IPS-18a (cell line): Measurements from ENCODE around the gene TIPARP.
"Not testable (repeated sequence)": the region's sequence is repeated elsewhere in the genome, so short reads cannot be mapped to it uniquely, and the experiment has no call there.

Experiments
- H3K27ac ChIP-seq: one replicate; pipeline ENCODE4 v1.5.1; 2013; ENCODE audit warnings: low read length
- H3K27me3 ChIP-seq: one replicate; pipeline ENCODE4 v1.6.1; 2013; ENCODE audit warnings: mild to moderate bottlenecking, low read length; ENCODE audit not compliant: control insufficient read depth, insufficient read depth
- H3K36me3 ChIP-seq: one replicate; pipeline ENCODE4 v1.6.1; 2013; ENCODE audit warnings: low read depth, low read length; ENCODE audit not compliant: control insufficient read depth
- H3K4me1 ChIP-seq: one replicate; pipeline ENCODE4 v1.6.1; 2013; ENCODE audit warnings: low read depth, low read length; ENCODE audit not compliant: control insufficient read depth
- H3K4me3 ChIP-seq: one replicate; pipeline ENCODE4 v1.5.1; 2013; ENCODE audit warnings: low read length
- H3K9ac ChIP-seq: one replicate; pipeline ENCODE4 v1.6.1; 2013; ENCODE audit warnings: mild to moderate bottlenecking, low read length, moderate library complexity
- H3K9me3 ChIP-seq: one replicate; pipeline ENCODE4 v1.6.1; 2013; ENCODE audit warnings: low read depth, low read length; ENCODE audit not compliant: control insufficient read depth

TIPARP gene

DNA sequence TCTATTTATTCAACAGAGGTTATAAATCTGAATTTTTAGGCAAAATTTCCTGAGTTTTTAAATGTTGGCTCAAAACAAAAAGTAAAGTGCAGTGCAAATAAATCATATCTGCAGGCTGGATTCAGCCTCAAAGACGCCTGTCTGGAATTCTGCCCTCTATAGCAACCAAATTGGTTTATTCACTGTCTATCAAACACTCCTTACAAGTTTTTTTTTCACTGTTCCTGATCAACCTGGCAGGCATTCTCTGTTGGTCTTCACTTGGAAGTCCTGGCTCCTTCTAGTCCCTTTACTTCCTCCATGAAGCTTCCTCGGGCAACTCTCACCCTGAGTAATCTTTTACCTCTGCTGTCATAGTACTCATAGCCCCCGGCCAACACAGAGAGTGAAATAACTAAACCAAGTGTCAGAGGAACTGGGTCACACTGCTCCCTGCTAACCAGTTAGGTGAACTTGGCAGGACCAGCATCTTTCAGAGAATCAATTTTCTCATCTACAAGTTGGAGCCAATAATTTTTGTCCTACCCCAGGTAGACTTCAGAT, 36.8 kb upstream of the TIPARP start:
- Histone ChIP-seq H3K36me3 (no peaks in the 10 kb centered on the region), H3K27ac (no peak overlapping the region)

DNA sequence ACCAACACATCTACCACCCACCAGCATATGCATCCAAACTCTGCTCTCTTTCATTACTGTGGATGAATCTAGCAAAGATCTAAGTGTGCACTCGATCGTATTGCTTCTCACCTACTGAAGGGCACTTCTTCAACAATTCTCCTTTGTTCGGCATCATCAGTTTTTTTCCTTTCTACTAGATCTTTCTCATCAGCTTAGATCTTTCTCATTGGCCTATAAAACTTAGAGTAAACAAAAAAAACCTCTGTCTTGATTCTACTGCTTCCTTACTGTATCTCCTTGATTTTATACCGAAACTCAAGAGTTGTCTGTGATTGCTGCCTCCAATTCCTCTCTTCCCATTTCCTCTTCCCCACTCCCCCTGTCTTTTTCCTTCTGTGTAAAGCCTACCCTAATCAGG, 36.1 kb upstream of the TIPARP start:
- H3K4me3 ChIP-seq: no peak overlapping the region
- H3K9ac ChIP-seq: no peak overlapping the region
- H3K27ac ChIP-seq: no peak overlapping the region
- no peaks in the 10 kb centered on the region for H3K9me3 ChIP-seq
- H3K36me3 ChIP-seq: no peaks in the 10 kb centered on the region
- H3K27me3 ChIP-seq: no peaks in the 10 kb centered on the region
- peaks cover 7% of the 10 kb centered on the region for H3K4me1 ChIP-seq

More for the DNA sequence above, 36.8 kb upstream of the TIPARP start:
- H3K4me1 ChIP-seq: peaks cover under 1% of the 10 kb centered on the region
- no peaks in the 10 kb centered on the region for H3K9me3 ChIP-seq
- H3K9ac ChIP-seq: no peak overlapping the region
- H3K4me3 ChIP-seq: no peak overlapping the region
- H3K27me3 ChIP-seq: no peaks in the 10 kb centered on the region

DNA sequence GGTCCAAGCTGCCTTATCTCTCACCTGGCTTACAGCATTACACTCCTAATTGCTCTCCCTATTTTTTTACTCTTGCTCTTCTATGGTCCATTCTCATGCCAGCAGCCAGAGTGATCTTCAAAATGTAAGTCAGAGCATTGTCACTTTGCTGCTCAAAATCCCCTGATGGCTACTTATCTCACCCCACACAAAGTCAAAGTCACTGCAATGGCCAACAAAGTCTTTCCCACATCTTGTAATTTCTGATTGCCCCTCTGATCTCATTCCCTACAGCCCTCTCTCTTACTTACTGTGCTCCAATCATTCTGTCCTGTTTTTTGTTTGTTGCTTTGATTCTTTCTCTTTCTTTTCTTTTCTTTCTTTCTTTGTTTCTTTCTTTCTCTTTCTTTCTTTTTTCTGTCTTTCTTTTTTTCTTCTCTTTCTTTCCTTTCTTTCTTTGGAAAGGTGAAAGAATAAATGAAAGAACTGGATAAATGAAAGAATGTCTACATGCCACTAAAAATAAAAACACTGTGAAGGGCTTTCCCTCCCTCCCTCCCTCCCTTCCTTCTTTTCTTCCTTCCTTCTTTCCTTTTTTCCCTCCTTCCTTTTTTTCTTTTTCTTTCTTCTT, 34.9 kb upstream of the TIPARP start:
- H3K27ac ChIP-seq: no peak overlapping the region
- H3K9ac ChIP-seq: no peak overlapping the region
- no peaks in the 10 kb centered on the region for H3K36me3 ChIP-seq
- peaks cover 18% of the 10 kb centered on the region for H3K4me1 ChIP-seq
- H3K27me3 ChIP-seq: no peaks in the 10 kb centered on the region
- H3K9me3 ChIP-seq: no peaks in the 10 kb centered on the region
- H3K4me3 ChIP-seq: no peak overlapping the region

DNA sequence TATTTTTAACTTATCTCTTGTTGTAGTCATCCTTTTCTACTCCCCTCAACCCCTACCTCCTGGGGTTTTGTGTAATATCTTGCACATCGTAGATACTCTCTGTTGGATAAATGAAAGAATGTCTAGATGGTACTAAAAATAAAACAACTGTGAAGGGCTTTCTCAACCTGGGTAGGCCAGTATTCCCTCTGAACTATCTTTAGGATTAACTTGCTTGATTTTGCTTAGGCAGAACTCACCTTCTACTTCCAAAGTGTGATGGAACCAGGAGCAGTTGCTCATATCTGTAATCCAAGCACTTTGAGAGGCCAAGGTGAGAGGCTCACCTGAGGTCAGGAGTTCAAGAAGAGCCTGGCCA, 32.8 kb upstream of the TIPARP start:
- H3K4me3 ChIP-seq: no peak overlapping the region
- no peak overlapping the region for H3K9ac ChIP-seq
- H3K36me3 ChIP-seq: no peaks in the 10 kb centered on the region
- no peaks in the 10 kb centered on the region for H3K9me3 ChIP-seq
- no peaks in the 10 kb centered on the region for H3K27me3 ChIP-seq
- H3K27ac ChIP-seq: no peak overlapping the region
- peaks cover 18% of the 10 kb centered on the region for H3K4me1 ChIP-seq

DNA sequence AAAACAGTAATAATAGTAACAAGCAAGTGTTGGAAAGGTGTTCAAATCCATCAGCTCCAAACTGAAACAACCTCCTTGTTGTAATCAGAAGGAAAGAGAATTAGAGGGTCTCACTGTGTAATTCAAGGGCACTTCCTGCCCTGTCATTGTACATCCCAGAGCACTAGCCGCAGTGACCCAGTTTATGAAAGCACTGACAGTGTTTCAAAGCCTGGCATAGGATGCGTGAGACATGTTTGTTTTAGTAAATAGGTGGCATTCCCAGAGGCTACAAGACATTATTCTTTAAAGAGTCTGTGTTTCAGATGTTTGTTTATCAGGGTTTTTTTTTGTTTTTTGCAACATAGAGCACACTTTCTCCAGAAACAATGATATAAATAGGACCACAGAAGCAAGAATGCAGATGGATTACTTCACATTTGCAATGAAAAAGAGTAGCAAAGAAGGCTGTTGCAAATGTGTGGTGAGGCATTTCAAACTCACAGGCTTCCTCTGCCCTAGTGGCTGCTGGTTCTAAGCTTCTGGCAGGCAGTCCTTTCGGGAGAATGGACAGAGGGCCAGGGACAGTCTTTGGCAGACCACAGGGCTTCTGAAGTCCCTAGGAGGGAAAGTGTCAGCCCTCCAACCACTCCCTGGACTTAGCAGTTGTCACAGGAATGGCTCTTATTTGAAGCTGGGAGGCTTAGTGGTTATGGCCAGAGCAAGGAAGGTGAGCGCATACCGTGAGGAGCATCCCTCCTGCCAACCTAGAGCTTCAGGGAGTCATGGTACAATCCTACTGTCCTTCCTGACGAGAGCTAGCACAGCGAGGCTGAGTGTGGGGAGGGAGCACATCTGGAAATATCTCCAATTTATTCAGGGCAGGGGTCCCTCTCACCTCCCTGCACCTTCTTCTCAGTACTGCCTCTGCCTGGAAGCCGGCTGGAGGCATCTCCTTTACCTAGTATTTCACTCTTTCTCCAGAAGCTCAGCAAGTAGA, 31.4 kb upstream of the TIPARP start:
- H3K9ac ChIP-seq: no peak overlapping the region
- H3K27ac ChIP-seq: no peak overlapping the region
- peaks cover 18% of the 10 kb centered on the region for H3K4me1 ChIP-seq

DNA sequence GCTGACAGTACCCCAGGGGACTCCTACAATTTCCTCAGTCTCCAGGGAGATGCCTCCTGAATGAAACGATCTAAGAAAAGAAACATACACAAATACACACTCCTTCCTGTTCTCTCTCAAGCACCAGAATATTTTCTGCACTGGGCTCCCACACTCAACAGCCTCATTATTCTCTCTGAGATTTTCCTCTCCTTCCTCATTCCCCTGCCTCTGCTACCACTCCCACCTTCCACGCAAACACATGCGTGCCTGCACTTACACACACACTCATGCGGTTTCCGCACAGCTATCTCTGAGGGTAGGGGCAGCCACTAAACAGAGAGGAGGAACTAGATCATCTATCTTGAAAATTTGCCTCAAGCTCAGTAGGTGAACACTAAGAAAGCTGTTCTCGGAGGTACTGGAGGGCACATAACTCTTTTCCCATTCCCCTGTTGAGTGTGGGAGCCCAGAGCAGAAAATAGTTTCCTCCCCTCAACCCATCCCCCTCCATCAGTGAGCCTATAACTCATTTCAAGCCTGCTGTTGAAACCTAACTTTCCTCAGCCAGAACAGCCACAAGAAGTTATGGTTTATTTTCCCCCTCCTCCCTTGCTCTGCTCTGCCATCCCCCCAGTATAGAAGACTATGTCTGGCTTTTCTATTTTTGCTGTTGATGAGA, 30.5 kb upstream of the TIPARP start:
- no peaks in the 10 kb centered on the region for H3K27me3 ChIP-seq
- no peaks in the 10 kb centered on the region for H3K36me3 ChIP-seq
- no peak overlapping the region for H3K4me3 ChIP-seq
- no peak overlapping the region for H3K9ac ChIP-seq
- H3K4me1 ChIP-seq: peaks cover 18% of the 10 kb centered on the region
- H3K9me3 ChIP-seq: no peaks in the 10 kb centered on the region
- H3K27ac ChIP-seq: no peak overlapping the region

More for the DNA sequence above, 31.4 kb upstream of the TIPARP start:
- no peaks in the 10 kb centered on the region for H3K36me3 ChIP-seq
- no peaks in the 10 kb centered on the region for H3K27me3 ChIP-seq
- H3K4me3 ChIP-seq: no peak overlapping the region
- no peaks in the 10 kb centered on the region for H3K9me3 ChIP-seq

DNA sequence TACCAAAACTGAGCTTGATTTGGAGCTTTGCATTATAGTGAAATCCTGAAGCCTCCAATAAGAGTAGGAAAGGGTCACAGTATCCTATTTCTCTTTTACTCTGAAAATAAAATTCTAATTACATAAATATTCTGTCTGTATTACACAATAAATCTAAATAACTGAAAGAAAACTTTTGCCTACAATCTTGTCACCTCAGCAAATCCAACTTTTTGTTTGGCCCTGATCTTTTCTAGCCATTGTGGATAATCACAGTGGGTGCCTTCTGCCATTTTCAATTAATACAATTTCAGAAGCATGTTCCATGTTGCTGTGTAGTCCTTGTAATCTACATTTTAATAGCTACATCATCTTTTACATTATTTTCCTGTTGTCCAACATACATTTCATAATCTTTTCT, 29.4 kb upstream of the TIPARP start:
- Histone ChIP-seq H3K4me1 (peaks cover 18% of the 10 kb centered on the region), H3K27me3 (no peaks in the 10 kb centered on the region), H3K9me3 (no peaks in the 10 kb centered on the region), H3K27ac (no peak overlapping the region), H3K4me3 (no peak overlapping the region), H3K9ac (no peak overlapping the region), H3K36me3 (no peaks in the 10 kb centered on the region)

DNA sequence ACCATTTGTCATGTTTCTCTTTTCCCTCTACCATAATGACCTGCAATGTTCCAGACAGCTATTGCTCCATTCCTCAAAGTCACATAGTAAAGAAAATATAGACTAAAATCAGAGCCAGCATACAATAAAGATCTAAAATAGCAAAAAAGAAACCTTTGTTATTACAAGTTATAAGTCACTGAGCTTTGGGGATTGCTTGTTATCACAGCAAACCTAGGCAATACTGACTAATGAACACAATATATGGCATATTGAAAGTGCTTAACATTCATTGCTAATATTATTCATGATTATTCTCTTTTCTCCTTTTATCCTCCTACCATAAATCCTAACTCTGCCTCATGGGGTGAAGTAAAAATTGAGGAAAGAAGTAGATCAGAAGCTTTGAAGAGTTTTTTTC, 27.4 kb upstream of the TIPARP start:
- no peaks in the 10 kb centered on the region for H3K9me3 ChIP-seq
- H3K27me3 ChIP-seq: no peaks in the 10 kb centered on the region
- peaks cover 18% of the 10 kb centered on the region for H3K4me1 ChIP-seq
- H3K9ac ChIP-seq: no peak overlapping the region
- no peak overlapping the region for H3K27ac ChIP-seq
- H3K4me3 ChIP-seq: no peak overlapping the region
- H3K36me3 ChIP-seq: no peaks in the 10 kb centered on the region

DNA sequence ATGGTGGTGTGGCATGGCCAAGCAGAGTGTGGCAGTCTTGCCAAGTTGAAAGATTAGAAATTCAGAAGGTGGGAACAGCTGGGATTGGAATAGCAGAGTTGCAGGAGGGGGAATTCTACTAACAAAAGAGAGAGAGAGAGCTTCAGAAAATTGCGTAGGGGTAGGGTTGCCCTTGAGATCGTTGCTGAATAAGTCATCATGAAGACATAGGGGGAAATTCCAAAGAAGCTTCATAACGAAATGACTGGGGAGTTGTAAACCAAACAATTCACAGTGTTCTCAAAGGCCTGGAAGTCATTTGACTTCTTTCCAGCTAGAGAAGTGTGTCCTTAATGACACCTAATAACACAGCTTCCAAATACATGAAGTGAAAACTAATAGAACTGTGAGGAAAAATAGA, 26.3 kb upstream of the TIPARP start:
- Histone ChIP-seq H3K27ac (no peak overlapping the region), H3K4me1 (peaks cover 12% of the 10 kb centered on the region), H3K4me3 (no peak overlapping the region), H3K9ac (no peak overlapping the region), H3K27me3 (no peaks in the 10 kb centered on the region), H3K9me3 (no peaks in the 10 kb centered on the region), H3K36me3 (no peaks in the 10 kb centered on the region)

DNA sequence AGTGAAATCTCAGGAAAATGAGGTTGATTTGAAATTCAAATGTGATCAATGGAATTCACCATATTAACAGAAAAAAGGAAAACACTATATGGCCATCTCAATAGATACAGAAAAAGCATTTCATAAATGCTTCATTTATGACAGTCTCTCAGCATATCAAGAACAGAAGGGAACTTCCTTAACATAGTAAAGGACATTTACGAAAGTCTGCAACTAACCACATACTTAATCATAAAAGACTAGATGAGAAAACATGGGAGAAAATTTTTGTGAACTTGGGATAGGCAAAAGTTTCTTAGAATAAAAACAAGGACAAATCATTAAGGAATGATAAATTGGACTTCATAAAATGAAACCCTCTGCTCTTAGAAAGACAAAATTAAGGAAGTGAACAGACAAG, 24.7 kb upstream of the TIPARP start:
- no peak overlapping the region for H3K27ac ChIP-seq
- no peak overlapping the region for H3K4me3 ChIP-seq
- H3K9me3 ChIP-seq: no peaks in the 10 kb centered on the region
- H3K9ac ChIP-seq: no peak overlapping the region
- H3K36me3 ChIP-seq: no peaks in the 10 kb centered on the region
- H3K4me1 ChIP-seq: no peaks in the 10 kb centered on the region
- H3K27me3 ChIP-seq: no peaks in the 10 kb centered on the region

DNA sequence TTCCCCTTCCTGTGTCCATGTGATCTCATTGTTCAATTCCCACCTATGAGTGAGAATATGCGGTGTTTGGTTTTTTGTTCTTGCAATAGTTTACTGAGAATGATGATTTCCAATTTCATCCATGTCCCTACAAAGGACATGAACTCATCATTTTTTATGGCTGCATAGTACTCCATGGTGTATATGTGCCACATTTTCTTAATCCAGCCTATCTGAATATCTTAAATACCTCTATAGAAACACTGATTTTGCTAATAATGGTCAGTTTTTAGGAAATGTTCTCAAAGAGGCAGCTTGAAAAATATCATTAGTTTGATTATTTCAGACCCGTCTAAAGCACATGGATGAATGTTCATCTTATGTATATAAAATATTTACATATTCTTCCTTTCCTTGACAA, 21.7 kb upstream of the TIPARP start:
- H3K9me3 ChIP-seq, H3K27me3 ChIP-seq: not testable (repeated sequence)

More for the DNA sequence above, 21.7 kb upstream of the TIPARP start:
- not testable (repeated sequence) for H3K36me3 ChIP-seq, H3K4me1 ChIP-seq, H3K4me3 ChIP-seq, H3K27ac ChIP-seq, H3K9ac ChIP-seq
